PC-3 (cell line): ENCODE measurements around the gene USP27X.

ENCODE experiments used
- EZH2 ChIP-seq: fragments of 300-600 bp; sonication (generic); IDR thresholded peaks from one replicate; pipeline ENCODE4 v1.6.1; 2017; ENCODE audit warnings: antibody characterized with exemption, mild to moderate bottlenecking, low read length; ENCODE audit not compliant: unreplicated experiment
- EZH2phosphoT487 ChIP-seq: fragments of 300-600 bp; sonication (generic); IDR thresholded peaks from 2 replicates; pipeline ENCODE4 v1.6.1; 2018; ENCODE audit warnings: mild to moderate bottlenecking, antibody characterized with exemption, low read length, borderline replicate concordance
- TF ChIP-seq, protein P1 (sequence below): fragments of 300-600 bp; sonication (generic); conservative IDR thresholded peaks from 2 replicates; pipeline ENCODE4 v1.5.1; 2017; ENCODE audit warnings: antibody characterized with exemption, low read depth, mild to moderate bottlenecking, low read length

DNA sequence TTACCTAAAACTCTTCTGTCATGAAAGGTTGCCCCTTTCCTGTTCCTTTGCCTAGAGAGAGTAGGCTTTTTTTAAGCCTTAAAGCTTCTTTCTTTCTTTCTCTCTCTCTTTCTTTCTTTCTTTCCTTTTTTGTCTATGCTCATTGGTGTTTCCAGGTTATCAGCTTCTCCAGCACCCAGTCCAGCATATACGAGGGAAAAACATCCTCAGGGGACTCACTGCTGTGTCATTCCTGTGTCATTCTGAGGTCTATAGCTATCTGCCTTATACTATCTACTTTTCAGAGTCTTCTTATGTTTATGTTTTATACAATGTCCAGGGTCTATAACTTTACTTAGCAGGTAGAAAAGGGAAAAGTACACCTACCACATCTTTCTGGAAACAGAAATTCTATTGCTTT lies 10.5 kb upstream of the USP27X start:
- TF ChIP-seq, protein P1, sequence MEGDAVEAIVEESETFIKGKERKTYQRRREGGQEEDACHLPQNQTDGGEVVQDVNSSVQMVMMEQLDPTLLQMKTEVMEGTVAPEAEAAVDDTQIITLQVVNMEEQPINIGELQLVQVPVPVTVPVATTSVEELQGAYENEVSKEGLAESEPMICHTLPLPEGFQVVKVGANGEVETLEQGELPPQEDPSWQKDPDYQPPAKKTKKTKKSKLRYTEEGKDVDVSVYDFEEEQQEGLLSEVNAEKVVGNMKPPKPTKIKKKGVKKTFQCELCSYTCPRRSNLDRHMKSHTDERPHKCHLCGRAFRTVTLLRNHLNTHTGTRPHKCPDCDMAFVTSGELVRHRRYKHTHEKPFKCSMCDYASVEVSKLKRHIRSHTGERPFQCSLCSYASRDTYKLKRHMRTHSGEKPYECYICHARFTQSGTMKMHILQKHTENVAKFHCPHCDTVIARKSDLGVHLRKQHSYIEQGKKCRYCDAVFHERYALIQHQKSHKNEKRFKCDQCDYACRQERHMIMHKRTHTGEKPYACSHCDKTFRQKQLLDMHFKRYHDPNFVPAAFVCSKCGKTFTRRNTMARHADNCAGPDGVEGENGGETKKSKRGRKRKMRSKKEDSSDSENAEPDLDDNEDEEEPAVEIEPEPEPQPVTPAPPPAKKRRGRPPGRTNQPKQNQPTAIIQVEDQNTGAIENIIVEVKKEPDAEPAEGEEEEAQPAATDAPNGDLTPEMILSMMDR: no peak
- TF ChIP-seq EZH2 (no peak), EZH2phosphoT487 (no peak)
